Stomach (tissue), 4 donors: Measurements from ENCODE around the gene SERPINB1.

Experiments
- CTCF ChIP-seq, 7 experiments: fragments of 450-650 bp in 4 of 7; fragments of 200-600 bp in 3 of 7; sonication (generic) in 3 of 7; IDR thresholded peaks; one replicate each; pipeline ENCODE4 v1.5.1; 2016 to 2019; ENCODE audit warnings: antibody characterized with exemption in 7 of 7, control low read depth in 2 of 7, mild to moderate bottlenecking in 1 of 7
- POLR2A ChIP-seq, 4 donors: fragments of 450-650 bp; IDR thresholded peaks; one replicate each; pipeline ENCODE4 v1.6.1; 2016; ENCODE audit warnings: antibody characterized with exemption in 4 of 4, control low read depth in 2 of 4, mild to moderate bottlenecking in 1 of 4, moderate library complexity in 1 of 4
- POLR2AphosphoS5 ChIP-seq, 3 donors: sonication (generic); formaldehyde crosslinking; IDR thresholded peaks; one replicate each; pipeline ENCODE4 v1.6.1; 2016; ENCODE audit warnings: antibody characterized with exemption in 3 of 3

- TF ChIP-seq CTCF (IDR thresholded peaks at IDR 0.05) (no peak), POLR2AphosphoS5 (IDR thresholded peaks at IDR 0.05) (no peak), POLR2A (IDR thresholded peaks at IDR 0.05) (no peak)
Observed at GRCh38 chr6:2826131-2826530, 15.5 kb downstream of the SERPINB1 start.
